Measurements from ENCODE around the gene BRAF. TPM values are rescaled to one million over a fixed set of nuclear protein-coding genes. Genes with fewer than 3 reads are reported as not detected.

BRAF gene
- total RNA-seq (2022; extraction: Qiagen RNA extraction): 4.4 to 6.7 TPM (median 6.6 TPM) in 5 replicates

GRCh38 chr7:140924821-140925421, at the start of gene BRAF:
TSS of gene BRAF (minus strand) at chr7:140924929. CDS start at chr7:140924703, 226 bp downstream.

DNA sequence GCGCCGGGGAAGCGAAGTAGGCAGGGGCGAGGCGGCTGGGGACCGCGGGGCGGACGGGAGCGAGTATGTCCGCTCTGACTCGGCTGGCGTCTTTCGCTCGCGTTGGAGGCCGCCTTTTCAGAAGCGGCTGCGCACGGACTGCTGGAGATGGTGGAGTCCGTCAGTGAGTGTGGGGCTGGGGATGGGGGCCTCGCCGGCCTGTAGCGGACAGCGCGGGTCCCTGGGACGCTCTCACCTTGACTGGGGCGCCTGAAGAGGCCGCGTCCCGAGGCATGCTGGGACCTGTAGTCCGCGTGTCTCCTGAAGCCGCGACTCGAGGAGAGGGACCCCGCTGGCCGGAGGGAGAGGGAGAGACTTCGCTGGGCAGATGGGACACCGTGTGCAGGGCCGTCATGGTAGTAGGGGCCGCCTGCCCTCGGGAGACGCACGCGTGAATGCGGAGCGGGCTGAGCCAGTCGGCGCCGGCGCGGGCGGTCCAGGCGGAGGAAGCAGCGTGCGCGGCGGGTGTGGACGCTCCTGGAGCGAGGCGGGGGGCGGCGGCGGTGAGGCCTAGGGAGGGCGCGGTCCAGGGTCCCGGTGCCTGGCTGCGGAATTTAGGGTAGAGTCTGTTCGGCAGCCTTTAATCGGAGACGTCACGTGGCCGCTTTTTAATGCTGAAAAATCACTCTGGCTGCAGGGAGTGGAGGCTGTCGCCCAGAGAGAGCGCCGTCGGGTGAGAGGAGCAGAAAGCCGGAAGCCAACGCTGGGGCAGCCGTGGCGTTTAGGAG, 227.9 kb downstream of the BRAF start, which contains the start of gene NDUFB2:
Gene NDUFB2 (plus strand): TSS at position 29 of the 767 bp plus-strand sequence. CDS start 37 bp downstream, at position 66.

DNA sequence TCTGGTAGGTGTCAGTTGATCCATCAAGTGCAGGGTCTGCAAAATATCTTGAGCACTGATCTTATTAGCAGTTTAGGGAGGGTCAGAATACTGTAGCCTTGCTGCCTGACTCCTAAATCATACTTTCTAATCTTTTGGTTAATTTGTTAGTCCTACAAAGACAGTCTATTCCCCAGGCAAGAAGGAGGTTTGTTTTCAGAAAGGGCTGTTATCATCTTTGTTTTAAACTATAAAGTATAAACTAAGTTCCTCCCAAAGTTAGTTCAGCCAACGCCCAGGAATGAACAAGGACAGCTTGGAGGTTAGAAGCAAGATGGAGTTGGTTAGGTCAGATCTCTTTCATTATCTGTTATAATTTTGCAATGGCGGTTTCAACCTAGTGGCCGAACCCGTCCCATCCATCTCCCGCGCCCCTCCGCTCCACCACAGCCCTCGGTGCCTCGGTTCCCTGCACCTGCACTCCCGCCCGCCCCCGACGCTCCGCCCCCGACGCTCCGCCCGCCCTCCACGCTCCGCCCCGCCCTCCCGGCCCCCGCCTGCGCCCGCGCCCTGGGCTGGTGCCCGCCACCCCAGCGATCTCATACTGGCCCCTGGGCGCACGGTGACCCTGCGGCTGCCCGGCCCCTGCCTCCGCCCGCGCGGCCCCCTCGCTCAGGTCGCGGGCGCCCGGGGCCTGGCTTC, 252.2 kb downstream of the BRAF start, which contains the start of gene ADCK2:
Gene ADCK2 (plus strand): TSS at position 564 of the 681 bp plus-strand sequence. CDS start 386 bp downstream, outside the sequence.

Other genes starting within 250 kb of the BRAF start
- 331 to 419 TPM (median 380 TPM) in 5 replicates for gene NDUFB2, start 228.2 kb downstream of the BRAF start, total RNA-seq (2022; extraction: Qiagen RNA extraction)
- gene MRPS33, start 90.0 kb upstream of the BRAF start, total RNA-seq (2022; extraction: Qiagen RNA extraction): 99.8 to 120 TPM (median 110 TPM) in 5 replicates
- gene TMEM178B, start 149.1 kb upstream of the BRAF start, total RNA-seq (2022; extraction: Qiagen RNA extraction): 1.2 to 2.1 TPM (median 1.5 TPM) in 5 replicates